Stimulated activated CD4-positive, alpha-beta T cell treated with anti-CD3 and anti-CD28 coated beads, Interleukin-2, amount 100 ng/mL, for 24 hours (primary cell): ENCODE measurements around the gene ADCY1.

Experiments
- DNase-seq, 2 donors: peaks; one replicate each; pipeline ENCODE4 v3.0.0-alpha.2; 2020

Gene ADCY1

DNA sequence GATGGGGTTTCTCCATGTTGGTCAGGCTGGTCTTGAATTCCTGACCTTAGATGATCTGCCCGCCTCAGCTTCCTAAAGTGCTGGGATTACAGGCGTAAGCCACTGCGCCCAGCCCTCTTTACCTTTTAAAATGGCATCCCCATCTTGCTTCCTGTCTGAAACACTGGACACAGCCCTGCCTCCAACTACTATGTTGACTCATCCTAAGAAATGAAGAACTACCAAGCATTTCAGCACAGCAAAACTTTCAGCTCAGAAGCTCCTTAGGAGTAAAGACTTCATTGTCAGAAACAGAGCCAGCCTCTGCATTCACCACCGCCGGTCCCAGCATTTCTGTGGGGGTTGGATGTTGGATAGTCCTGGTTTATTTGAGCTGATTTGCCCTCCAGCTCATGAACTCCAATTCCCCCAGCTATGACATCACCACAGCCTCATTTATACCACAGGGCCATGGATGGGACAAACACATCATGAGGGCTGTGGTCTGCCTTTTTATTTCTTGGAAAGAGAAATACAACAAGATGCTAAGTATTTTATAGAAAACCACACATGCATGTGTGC is 123.5 kb downstream of the ADCY1 start:
- peak in 1 of 2 donors; percentile 1 for DNase-seq

DNA sequence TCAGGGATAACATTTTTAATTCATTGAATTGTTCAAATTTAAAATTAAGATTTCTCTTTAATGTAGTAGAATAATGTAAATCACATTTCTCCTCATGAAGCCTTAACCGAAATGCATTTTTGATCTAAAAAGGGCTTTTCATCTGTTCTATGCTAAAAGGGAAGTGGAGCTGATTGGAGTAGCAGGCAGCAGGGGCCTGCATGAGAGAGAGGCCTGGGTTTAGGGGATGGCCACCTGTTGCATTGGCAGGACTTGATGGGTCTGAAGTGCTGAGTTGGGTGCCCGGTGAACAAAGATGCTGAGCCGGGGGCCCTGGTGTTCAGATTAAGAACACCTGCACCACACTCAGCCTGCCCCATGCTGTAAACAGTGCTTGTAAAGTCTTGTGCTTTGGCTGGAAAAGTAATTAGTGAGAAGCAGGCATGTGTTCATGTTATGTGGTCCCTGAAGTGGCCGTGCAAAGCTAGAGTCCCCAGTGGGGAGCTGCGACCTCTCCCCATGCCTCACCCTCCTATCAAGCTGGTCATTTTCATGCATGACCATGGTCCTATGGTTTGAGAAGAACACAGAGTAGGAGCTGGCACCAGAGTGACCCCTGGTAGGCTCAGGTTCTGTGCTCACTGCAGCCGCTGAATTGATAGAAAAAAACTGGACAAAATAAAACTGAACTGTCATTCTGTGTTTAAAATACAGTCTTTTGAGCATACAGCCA is 124.3 kb downstream of the ADCY1 start:
- DNase-seq, result no peak

DNA sequence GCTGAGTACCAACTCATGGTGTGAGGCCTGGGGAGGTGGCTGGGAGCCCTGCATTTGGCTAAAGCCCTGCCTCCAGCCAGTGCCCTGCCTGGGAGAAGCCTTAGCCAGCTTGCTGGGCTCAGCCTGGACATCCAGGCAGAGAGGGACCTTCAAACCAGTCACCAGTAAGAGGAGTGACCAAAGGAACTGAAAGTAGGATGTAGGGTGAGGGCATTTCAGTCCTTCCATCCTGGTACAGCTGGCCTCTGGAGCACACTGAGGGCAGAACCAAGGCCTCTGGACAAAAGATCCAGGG is 124.8 kb downstream of the ADCY1 start:
- no peak for DNase-seq

DNA sequence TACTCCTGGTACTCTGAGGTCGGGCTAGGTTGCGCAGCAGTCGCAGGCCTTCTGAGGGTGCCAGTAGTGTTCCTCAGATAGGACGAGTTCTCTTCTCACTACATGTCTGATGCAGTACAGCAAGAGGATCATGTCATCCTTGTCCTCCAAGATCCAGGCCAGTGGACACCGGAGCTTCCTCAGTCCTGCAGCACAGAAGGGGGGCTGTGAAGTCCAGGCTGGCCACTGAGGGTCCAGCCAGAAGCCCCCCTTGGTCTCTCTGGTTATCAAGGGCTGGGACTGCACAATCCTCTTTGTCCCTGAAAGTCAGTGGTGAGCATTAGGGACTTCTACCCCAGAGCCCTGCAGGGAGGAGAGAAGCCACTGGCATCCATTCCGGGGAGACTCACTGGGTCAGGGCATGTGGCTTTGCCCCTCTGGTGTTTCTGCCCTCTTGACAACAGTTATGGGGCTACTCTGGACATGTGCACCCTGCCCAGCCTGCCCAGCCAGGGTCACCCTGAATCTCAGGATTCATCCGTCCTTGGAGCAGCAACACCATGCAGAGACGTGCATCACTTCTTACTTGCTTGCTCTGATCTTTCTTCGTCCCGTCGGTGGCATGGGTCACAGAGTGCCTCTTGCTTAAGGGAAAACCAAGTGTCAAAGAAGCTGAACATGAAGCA is 125.7 kb downstream of the ADCY1 start:
- no peak for DNase-seq

DNA sequence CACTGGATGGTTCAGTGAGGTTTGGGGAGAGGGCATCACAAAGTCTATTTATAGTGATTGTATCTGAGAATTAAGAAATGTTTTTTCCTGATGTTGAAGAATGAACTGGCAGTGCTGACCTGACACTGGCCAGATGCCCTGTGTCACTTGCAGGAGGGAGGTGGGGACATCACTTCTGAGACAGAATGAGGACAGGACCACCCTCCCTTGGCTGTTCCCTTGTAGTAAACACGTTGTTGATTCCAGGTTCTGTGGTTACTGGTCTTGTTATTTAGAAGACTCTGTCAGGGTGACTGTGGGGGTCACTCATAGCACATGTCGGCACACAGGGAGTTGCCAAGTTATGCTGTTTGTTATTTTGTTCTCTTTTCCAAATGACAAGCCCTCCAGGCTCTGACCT is 126.4 kb downstream of the ADCY1 start:
- DNase-seq, result no peak

DNA sequence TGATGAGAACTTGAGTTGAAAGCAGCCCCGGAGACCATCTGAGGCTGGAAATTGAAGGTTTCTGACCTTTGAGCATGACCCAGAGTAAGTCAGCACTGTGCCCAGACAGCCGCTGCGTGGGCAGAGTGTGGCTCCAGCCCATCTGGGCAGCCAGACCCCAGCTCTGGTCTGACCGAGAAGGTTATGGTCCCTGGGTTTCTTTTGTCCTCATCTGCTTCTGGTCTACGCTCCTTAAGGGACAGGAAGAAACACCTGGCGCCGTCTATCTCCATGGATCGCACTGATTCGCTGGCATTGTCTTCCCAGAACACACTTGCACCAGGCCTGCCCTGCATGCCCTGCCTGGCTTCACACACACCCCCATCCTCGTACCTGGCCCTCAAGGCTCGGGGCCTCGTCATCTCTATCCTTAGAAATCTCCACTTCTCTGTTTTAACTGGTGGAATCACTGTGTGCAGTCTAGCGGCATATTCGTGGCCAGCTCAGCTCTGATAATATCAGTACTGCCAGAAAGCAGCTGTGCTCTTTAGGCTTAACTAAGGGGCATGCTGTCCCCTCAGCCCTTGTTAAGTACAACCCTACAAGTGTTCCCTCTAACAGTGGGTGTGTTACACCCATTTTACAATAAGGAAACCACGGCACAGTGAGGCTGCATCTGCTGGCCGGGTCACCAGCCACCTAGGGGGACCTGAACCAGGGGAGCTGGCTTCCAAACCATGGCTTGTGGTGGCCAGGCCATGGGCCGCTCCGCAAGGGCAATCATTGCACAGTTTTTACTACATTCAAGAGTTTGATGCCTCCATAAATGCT is 127.7 kb downstream of the ADCY1 start:
- DNase-seq, result no peak

DNA sequence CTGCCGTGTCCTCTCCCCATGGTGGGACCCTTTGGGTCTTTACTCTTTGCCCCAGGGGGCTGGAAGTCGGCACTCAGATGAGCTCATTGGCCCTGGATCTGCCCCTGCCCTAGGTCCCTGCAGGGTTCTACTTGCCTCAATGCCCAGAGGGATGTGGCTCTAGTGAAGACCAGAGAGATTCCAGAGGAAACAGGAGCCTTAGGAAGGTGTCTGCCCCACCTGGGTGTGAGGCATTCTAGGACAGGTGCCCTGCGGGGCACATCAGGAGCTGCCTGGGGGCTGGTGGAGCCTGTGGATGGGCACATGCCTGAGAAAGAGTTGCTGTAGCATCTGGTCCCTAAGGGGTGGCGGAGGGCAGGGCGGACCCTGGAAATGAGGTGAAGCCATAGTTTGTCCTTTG is 128.6 kb downstream of the ADCY1 start:
- DNase-seq, result no peak

DNA sequence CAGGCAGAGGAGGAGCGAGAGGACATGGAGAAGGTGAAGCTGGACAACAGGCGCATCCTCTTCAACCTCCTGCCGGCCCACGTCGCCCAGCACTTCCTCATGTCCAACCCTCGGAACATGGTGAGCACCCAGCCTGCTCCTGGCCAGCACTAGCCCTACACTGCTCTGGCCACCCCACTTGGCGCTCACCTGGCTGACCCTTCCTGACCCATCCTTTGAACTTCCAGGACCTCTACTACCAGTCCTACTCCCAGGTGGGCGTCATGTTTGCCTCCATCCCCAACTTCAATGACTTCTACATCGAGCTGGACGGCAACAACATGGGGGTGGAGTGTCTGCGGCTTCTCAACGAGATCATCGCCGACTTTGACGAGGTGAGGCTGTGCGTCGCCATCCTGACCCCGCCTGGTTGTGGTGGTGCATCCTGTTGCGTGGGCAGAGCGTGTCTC is 129.2 kb downstream of the ADCY1 start:
- DNase-seq, result no peak

DNA sequence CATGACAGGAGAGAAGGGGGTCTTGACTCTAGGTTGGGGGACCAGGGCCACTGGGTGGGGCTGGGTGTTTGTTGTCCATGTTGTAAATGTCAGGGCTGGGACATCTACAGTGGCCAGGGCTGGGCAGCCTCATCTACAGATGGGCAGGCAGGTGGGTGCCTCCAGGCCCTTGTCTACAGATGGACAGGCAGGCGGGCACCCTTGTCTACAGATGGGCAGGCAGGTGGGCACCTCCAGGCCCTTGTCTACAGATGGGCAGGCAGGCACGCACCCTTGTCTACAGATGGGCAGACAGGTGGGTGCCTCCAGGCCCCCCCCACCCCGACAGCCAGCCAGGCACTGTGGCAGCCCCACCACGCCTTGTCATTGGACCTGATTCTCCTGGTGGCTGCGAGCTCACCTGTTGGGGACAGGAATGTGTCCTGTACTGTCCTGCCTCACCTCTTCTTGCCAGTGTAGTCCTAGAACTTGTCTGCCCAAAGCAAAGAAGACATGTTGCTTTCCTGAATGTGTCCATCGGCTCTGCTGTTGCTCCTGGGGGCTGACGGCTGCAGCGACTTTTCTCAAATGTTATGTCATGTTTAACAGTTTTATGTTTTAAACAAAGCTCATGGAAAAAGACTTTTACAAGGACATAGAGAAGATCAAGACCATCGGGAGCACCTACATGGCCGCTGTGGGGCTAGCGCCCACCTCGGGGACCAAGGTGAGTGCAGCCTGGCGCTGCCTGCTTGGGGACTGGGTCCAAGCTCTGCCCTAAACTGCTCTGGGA is 129.9 kb downstream of the ADCY1 start:
- DNase-seq, result no peak

DNA sequence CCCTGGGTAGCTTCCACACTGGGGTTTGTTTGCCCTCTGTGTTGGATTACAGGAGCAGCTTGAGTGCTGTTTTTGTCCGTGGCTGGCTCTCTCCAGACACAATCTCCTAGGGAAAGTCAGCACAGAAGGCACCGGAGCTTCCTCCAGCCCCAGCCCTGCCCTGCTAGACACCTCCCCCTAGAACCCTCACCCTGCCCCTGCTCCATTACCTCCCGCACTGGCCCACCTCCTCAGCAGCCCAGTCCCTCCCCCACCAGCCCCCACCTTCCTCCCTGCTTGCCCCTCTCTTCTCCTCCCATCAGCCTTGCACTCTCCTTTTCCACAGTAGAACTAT is 130.5 kb downstream of the ADCY1 start:
- no peak for DNase-seq

DNA sequence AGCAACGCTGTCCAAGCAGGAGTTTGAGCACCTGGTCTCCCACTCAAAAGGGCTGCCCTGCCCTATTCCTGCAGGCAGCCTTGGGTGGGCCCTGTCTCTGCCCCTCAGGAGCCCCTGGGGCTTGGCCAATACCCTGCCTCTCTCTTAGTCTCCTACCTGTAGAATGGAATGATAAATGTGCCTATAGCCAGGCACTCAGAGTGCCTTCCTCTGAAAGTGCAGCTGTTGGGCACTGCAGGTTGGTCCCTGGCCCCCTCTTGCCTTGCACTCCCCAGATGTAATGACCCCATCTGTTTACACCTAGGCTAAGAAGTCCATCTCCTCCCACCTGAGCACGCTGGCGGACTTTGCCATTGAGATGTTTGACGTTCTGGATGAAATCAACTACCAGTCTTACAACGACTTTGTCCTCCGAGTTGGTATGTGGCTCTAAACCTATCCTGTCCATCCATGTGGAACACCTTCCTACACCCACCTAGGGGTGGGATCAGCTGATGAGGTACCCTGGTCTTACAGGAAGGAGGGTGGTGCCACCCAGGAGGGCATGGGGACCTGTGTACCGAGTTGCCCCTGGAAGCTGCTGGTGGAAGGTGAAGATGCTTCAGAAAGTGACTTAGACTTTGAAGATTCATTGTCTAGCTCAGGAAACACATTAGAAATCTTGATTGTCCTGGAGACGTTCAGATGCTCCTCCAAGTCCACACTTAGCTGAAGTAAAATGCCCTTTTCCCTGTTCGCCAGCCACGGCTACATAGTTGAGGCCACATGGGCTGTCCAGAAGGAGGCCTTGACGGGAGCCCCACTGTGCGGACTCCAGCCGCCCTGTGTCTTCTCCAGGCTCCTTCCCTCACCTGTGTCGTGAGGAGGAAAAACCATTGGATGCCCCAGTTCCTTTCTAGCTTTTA is 134.1 kb downstream of the ADCY1 start:
- peak in 1 of 2 donors; percentile 15 for DNase-seq

DNA sequence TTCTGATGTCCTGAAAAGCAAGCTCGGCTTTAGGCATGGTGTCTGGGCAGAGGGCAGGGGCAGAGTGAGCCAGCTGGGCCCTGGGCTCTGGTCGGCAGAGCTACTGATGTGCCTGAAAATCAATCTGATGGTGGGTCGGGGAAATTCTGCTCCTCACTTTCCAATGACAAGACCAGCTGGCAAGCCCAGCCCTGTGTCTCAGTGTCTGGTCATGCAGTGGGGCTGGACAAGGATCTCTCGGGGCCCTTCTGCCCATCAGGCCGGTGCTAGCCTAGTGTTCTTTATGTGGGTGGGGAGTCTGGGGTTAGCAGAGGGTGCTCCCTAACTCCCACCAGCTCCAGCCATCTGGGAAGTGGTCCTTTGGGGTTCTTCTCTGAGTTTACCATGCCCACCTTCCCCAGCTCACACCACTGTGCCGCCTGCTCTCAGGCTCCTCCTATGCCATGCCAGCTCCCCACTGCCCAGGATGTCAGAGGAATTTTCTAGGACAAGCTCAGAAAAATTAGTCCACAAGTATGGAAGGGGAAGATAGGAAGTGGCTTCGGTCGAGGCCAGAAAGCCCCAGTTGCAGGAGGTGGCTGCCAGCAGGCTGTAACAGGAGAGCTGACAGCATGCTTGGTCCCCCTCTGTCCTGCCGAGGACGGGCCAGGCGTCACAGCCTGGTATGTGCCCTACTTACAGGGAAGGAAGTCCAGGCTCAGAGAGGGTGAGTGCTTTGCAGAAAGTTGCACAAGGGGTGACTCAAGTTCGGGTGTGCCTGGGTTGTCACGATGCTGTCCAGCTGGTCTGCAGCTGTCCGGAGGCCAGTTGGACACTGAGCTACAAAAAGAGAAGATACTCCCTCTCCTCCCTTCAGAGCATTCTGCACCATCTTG is 135.2 kb downstream of the ADCY1 start:
- peak in 1 of 2 donors; percentile 8 for DNase-seq

DNA sequence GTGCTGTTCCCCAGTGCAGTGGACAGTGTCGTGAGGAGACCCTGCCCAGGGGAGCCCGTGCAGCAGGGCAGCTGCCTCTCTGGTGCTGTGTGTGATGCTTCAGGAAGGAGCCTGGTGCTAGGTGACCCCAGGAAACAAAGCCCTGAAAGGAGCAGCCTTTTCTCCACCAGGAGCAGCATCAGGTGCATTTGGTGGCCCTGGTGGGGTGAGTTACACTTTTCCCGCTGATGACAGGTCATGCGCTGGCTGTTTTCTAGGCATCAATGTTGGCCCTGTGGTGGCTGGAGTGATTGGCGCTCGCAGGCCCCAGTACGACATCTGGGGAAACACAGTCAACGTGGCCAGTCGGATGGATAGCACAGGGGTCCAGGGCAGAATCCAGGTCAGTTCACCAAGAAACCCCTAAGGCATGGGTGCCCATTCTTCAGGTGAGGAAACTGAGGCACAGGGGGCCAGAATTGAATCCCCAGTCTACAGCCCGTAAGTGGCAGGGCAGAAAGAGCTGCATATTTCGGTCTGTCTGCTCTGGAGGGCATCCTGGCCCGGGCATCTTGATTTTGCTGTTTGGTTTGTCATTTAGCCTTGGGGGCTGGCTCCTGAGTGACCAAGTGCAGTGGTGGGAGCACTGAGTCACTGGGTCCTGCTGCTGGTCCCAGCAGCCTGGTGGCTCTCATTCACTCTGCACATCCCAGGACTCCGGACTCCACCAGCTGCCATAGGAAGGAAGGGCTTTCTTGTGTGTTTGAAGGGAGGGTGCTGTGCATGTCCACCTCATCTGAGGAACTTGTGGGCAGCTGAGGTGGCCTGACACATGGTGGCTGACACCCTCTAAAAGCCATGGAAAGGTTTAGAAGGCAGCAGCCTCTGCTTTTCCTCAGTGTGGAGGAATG is 136.3 kb downstream of the ADCY1 start:
- DNase-seq, result no peak

DNA sequence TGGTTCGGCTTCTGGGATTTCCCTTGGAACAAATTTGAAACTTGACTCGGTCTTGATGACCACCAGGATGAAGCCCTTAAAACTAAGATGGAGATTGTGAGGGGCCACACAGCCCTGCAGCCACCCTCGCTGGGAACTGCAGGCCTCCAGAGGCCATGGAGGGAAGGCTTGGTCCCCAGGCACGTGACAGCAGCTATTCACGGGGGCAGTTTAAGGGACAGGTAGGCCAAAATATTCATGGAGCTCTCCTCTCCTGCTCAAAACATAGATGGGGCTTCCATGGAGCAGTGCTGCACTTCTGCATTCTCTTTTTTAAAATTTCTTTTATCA is 137.0 kb downstream of the ADCY1 start:
- DNase-seq, result no peak

DNA sequence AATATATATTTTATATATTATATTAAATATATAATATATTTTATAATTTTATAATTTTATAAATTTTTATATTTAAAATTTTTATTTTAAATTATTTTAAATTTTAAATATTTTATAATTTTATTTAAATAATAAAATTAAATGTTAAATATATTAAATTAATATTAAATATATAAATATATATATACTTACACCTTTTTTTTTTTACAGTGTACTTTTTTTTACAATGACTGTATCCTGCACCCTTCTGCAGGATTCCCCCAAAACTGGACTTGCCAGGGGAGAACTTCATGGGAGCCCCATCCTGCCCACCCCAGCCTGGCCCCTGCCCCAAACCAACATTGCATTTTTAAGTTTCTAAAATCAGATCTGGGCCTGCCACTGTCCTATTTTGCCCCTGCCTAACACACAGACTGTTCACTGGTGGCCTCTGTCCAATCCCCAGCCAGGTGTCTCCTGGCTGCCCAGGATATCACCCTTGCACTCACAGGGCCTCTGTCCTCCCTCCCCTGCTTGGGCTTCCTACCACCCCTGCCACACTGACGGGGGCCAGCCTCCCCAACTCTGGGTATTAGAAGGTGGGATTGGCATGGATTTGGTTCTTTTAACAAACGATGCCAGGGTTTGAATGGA is 138.0 kb downstream of the ADCY1 start:
- DNase-seq, result no peak

DNA sequence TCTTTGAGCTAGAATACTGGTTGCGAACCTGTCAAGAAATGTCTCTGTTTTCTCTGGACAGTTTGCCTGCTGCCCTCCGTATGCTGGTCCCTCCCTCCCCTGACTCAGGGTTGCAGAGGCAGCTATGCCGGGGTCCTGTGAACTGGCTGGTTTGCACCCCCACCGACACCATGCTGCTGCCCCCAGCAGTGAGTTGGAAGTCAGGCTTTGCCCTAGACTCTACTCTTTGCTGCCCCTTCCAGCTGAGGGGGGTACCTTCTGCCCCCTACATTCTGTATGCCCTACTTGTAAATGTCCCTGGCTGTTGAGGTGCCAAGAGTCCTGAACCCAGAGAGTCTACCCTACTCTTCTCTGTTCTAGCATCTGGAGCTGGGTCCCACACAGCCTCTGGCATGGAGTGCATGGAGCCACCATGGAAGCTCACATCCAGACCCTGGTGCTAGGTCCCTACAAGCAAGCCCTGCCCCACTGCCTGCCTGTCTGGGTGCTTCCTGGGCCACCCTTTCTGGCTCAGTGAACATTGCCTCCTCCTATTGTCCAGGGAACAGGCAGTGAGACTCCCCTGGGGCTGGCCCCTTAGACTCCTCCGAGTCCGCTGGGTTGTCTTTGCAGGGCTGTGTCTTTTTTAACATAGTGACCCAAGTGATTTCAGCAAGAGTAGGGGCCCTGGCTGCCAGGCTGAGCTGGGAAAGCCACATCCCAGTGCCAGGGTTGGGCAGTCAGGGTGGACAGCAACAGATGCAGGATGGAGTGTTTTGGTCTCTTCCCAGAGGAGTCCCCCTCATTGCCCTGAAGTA is 138.9 kb downstream of the ADCY1 start:
- DNase-seq, result no peak

DNA sequence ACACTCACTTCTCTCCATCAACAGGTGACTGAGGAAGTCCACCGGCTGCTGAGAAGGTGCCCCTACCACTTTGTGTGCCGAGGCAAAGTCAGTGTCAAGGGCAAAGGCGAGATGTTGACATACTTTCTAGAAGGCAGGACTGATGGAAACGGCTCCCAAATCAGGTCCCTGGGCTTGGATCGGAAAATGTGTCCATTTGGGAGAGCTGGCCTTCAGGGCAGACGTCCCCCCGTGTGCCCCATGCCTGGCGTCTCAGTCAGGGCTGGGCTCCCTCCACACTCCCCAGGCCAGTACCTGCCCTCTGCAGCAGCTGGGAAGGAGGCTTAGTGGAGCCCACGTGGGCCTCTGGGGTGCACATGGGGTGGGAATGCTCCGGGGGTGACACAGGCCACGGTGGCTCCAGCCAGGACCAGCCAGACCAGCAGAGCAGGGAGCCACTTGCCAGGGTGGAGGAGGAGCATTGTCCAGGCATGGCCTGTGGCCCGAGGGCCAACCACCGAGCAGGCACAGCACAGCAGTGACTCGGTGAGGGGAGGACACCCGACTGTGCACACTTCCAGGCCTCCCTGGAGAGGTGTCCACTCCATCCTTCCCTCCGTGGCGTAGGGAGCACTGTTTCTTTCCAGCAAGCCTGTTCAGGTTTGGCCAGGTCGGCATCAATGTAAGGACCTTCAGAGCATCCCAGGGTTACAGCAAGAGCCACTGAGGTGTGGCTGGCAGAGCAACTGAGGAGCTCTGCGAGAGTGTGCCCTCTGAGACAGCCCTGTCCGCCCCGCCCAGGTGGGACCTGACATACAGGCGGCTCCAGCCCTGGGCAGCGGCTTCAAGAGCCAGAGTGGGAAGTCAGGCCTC is 139.7 kb downstream of the ADCY1 start:
- DNase-seq, result no peak

DNA sequence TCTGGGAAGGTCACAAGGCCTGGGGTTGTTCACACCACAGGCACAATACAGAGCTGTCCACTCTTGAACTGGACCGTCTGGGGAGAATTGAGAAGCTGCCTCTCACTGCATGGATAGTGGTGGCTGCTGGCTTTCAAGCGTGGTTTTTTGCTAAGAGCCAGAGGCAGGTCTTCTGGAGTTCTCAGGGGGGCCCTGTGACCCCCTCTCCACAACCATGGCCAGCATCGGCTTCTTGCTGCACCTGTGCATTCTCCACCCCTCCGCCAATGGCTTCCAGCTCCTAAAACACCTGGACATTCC is 140.3 kb downstream of the ADCY1 start:
- no peak for DNase-seq
